ENCODE measurements around the gene MSLN.

MSLN gene

DNA sequence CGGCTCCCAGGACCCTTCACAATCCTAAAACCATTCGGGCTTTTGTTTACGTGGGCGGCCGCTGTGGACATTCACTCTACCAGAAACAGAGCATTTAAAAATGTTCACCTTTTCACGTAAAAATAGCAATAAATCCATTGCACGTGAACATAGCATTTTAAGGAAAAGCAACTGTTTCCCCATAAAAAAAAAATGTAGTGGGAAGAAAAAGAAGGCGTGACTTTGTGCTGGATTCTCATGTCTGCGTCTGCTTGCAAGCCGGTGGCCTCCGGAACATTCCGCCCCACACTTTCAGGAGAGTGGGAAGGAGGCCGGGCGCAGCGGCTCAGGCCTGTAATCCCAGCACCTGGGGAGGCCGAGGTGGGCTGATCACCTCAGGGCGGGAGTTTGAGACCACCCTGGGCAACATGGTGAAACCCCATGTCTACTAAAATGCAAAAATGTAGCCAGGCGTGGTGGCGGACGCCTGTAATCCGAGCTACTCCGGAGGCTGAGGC lies 53.4 kb downstream of the MSLN start:
- no peak for DNase-seq

- DNase-seq: no peak
Observed at GRCh38 chr16:814974-815373, 54.4 kb downstream of the MSLN start.

DNA sequence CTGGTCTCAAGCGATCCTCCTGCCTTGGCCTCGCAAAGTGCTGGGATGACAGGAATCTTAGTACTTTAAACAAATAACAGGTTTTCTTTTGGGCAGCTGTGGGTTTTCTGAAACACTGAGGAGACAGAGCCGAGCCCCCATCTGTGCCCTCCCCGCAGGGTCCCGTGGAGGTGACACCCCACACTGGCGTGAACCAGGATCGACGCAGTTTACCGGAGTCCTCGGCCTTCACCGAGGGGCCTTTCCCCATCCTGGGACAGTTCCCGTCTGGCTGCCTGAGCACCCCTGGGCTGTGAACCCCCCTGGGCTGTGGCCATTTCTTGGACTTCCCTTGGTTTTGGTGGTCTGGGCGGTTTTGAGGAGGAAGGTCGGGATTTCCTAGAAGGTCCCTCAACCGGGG lies 55.3 kb downstream of the MSLN start:
- DNase-seq: no peak

GRCh38 chr16:817001-817906 lies 56.7 kb downstream of the MSLN start:
- no peak for DNase-seq

GRCh38 chr16:818132-818531 lies 57.6 kb downstream of the MSLN start:
- no peak for DNase-seq
